ENCODE results near the gene DBF4B. TPM values are rescaled to one million over a fixed set of nuclear protein-coding genes. Genes with fewer than 3 reads are reported as not detected.
"Not testable (repeated sequence)": the region's sequence is repeated elsewhere in the genome, so short reads cannot be mapped to it uniquely, and the experiment has no call there.

The DBF4B gene
- total and polyA plus RNA-seq, 2 of the 13 experiments (the other 11 are each of a cell fraction or from before 2014, with no cell fraction given) = 11.7 to 13.2 TPM

GRCh38 chr17:44690746-44691306, 17.6 kb upstream of the DBF4B start:
- ATAC-seq; BruUV-seq (replicated peaks); POLR2A ChIA-PET; H3K9me3 ChIP-seq (ENCODE audit: low read length); FAIRE-seq; CTCF ChIA-PET (ENCODE audit: low intra/inter-chr PET ratio, low total read pairs); H3K36me3 ChIP-seq (replicated peaks in 1 of 2; ENCODE audit: control insufficient read depth in 1 of 2, insufficient read depth in 2 of 2, low read length in 2 of 2); H2AFZ ChIP-seq (ENCODE audit: low read length); H3K27me3 ChIP-seq (ENCODE audit: control insufficient read depth in 1 of 2, insufficient read depth in 2 of 2, low read length in 2 of 2); H4K20me1 ChIP-seq (ENCODE audit: insufficient read depth, low read length); intact Hi-C loops (cut with micrococcal nuclease; ENCODE audit: unreplicated experiment); in situ Hi-C loops (cut with HindIII; ENCODE audit: extremely low pct_ligation_motif_present, low pct_unique_long_range_greater_than_20kb); TF ChIP-seq CBX2 (IDR thresholded peaks at IDR 0.05; ENCODE audit: low read depth, low read length): not testable (repeated sequence)
- DNase-seq (ENCODE audit: low spot score) = peak; percentile 18
- 0 out of 2 replicates have a peak overlapping the region, but pooled peaks have one; percentile 97 for H3K9ac ChIP-seq (ENCODE audit: insufficient read depth, low read depth, low read length)
- 0 out of 2 replicates have a peak, but pooled peaks have one; percentile 48 for TF ChIP-seq NFATC3 (CRISPR knock-in tag; IDR thresholded peaks at IDR 0.05)
- 0 out of 2 replicates have a peak, but pooled peaks have one; percentile 55 for TF ChIP-seq CBX2 (CRISPR knock-in tag; IDR thresholded peaks at IDR 0.05; ENCODE audit: low read depth)
- TF ChIP-seq ZNF160 (CRISPR knock-in tag; IDR thresholded peaks at IDR 0.05) = 0 out of 2 replicates have a peak, but pooled peaks have one; percentile 38
- peak; percentile 10 for TF ChIP-seq PRPF4 (IDR thresholded peaks at IDR 0.05; ENCODE audit: low read depth, low read length, poor library complexity, severe bottlenecking)
- peak; percentile 25; the same call in 1 of the 2 replicates for TF ChIP-seq ZNF768 (CRISPR knock-in tag; IDR thresholded peaks at IDR 0.05)
- TF ChIP-seq ZNF772 (CRISPR knock-in tag; IDR thresholded peaks at IDR 0.05) = 0 out of 2 replicates have a peak, but pooled peaks have one; percentile 57
- TF ChIP-seq ZNF33B (CRISPR knock-in tag; IDR thresholded peaks at IDR 0.05) = peak; percentile 52; the same call in 1 of the 2 replicates
- TF ChIP-seq ZZZ3 (CRISPR knock-in tag; IDR thresholded peaks at IDR 0.05; ENCODE audit: borderline replicate concordance) = 0 out of 2 replicates have a peak, but pooled peaks have one; percentile 27
- peak; percentile 73; the same call in 1 of the 2 replicates for TF ChIP-seq ZBTB38 (CRISPR knock-in tag; IDR thresholded peaks at IDR 0.05)
- TF ChIP-seq ZNF337 (CRISPR knock-in tag; IDR thresholded peaks at IDR 0.05; ENCODE audit: borderline replicate concordance, low read depth) = 0 out of 2 replicates have a peak, but pooled peaks have one; percentile 25
- peak; percentile 46 for TF ChIP-seq CTCF (CRISPR knock-in tag; IDR thresholded peaks at IDR 0.05)
- 89% methylated on average over 21 of the region's 21 CpGs for WGBS (ENCODE audit: low lambda C conversion rate)
- peak overlapping the region; percentile 81 for H3K27ac ChIP-seq (ENCODE audit: extremely low read length, insufficient read depth, low read length)
- peaks cover 34% of the 10 kb centered on the region for H3K79me2 ChIP-seq (ENCODE audit: insufficient read depth, low read length)
- peaks cover 43% of the 10 kb centered on the region for H3K4me1 ChIP-seq (ENCODE audit: insufficient read depth, low read length)
- H3K4me3 ChIP-seq (replicated peaks in 1 of 3; ENCODE audit: insufficient read depth in 1 of 3, low read depth in 2 of 3, low read length in 3 of 3) = peak overlapping the region in 1 of 3 experiments; percentile 95; a peak in 1 of 6 replicates
- H3K4me2 ChIP-seq (ENCODE audit: low read depth, low read length) = peak overlapping the region; percentile 81

Measured in HepG2 (cell line).